Endothelial cell of umbilical vein (primary cell): ENCODE results near the gene RNF150. TPM values are rescaled to one million over a fixed set of nuclear protein-coding genes. Genes with fewer than 3 reads are reported as not detected.

Experiments used
- BruUV-seq: library from RNA; stranded (reverse); fragments of 400-500 nt; replicated peaks from 2 replicates; lab custom pipeline; 2021; lab: Mats Ljungman, UMichigan
- CTCF ChIA-PET: fragments of 300-600, 350-600 bp; sonication (Branson Sonifier 250); formaldehyde crosslinking; loops from one replicate; lab custom pipeline; 2021; ENCODE audit warnings: antibody characterized with exemption, inconsistent platforms; lab: Charles Lee
- POLR2A ChIA-PET: fragments of 300-600, 350-600 bp; sonication (Branson Sonifier 250); formaldehyde crosslinking; loops from one replicate; lab custom pipeline; 2021; ENCODE audit warnings: antibody characterized with exemption, inconsistent platforms; lab: Charles Lee
- DNase-seq: peaks from one replicate; pipeline ENCODE4 v3.0.0-alpha.2; 2011; ENCODE audit warnings: low read depth, low spot score
- FAIRE-seq: peaks from 2 replicates; lab custom pipeline; 2011; peaks lifted over from hg19 to GRCh38; lab: Jason Lieb, UNC
- H2AFZ ChIP-seq: 2 replicates; pipeline ENCODE4 v1.6.0; 2012; ENCODE audit warnings: low read depth, low read length, control low read depth, inconsistent platforms
- H3K27ac ChIP-seq: 2 replicates; pipeline ENCODE4 v1.5.1; 2011; ENCODE audit warnings: low read depth, mild to moderate bottlenecking, control low read depth, low read length, moderate library complexity; ENCODE audit not compliant: insufficient read depth
- H3K27me3 ChIP-seq, 2 experiments: 2 replicates each; pipeline versions ENCODE4 v1.6.0 to v1.6.1; 2011; ENCODE audit warnings: low read length in 2 of 2, mixed read lengths in 1 of 2; ENCODE audit not compliant: control insufficient read depth in 2 of 2, insufficient read depth in 2 of 2
- H3K36me3 ChIP-seq, 2 experiments: 2 replicates in 1 of 2; 3 replicates in 1 of 2; pipeline ENCODE4 v1.5.1; 2011; ENCODE audit warnings: low read length in 2 of 2, mild to moderate bottlenecking in 1 of 2, moderate library complexity in 1 of 2; ENCODE audit not compliant: control insufficient read depth in 2 of 2, insufficient read depth in 2 of 2; ENCODE audit errors: extremely low read depth in 1 of 2
- H3K4me1 ChIP-seq: 3 replicates; pipeline ENCODE4 v1.5.1; 2011; ENCODE audit warnings: mild to moderate bottlenecking, low read length; ENCODE audit not compliant: control insufficient read depth, insufficient read depth; ENCODE audit errors: extremely low read depth
- H3K4me2 ChIP-seq: 2 replicates; pipeline ENCODE4 v1.6.1; 2011; ENCODE audit warnings: low read length, control low read depth, mixed read lengths; ENCODE audit not compliant: insufficient read depth
- H3K4me3 ChIP-seq, 3 experiments: fragments of 200-600 bp in 1 of 3; sonication (generic), shearing (Covaris generic) in 1 of 3; replicated peaks in 1 of 3; 2 replicates each; pipeline ENCODE4 v1.5.1; 2011 to 2016; ENCODE audit warnings: control low read depth in 3 of 3, low read length in 3 of 3, mild to moderate bottlenecking in 2 of 3, inconsistent platforms in 1 of 3, low read depth in 1 of 3, moderate library complexity in 1 of 3; ENCODE audit not compliant: insufficient read depth in 1 of 3
- H3K79me2 ChIP-seq: 2 replicates; pipeline ENCODE4 v1.6.0; 2012; ENCODE audit warnings: low read length, inconsistent platforms; ENCODE audit not compliant: control insufficient read depth, insufficient read depth
- H3K9ac ChIP-seq: replicated peaks from 2 replicates; pipeline ENCODE3; 2011; ENCODE audit warnings: low read length, control low read depth; ENCODE audit not compliant: insufficient read depth; ENCODE audit errors: extremely low read depth
- H3K9me1 ChIP-seq: replicated peaks from 3 replicates; pipeline ENCODE4 v1.6.0; 2011; ENCODE audit warnings: mild to moderate bottlenecking, low read length; ENCODE audit not compliant: control insufficient read depth, insufficient read depth; ENCODE audit errors: extremely low read depth
- H3K9me3 ChIP-seq: replicated peaks from 2 replicates; pipeline ENCODE4 v1.5.1; 2012; ENCODE audit warnings: low read length, inconsistent platforms; ENCODE audit not compliant: control insufficient read depth, insufficient read depth
- H4K20me1 ChIP-seq: replicated peaks from 2 replicates; pipeline ENCODE3; 2011; ENCODE audit warnings: mild to moderate bottlenecking, low read length; ENCODE audit not compliant: control insufficient read depth, insufficient read depth; ENCODE audit errors: extremely low read depth
- CTCF ChIP-seq, 2 donors: IDR thresholded peaks; 1 replicate in 1 of 2; 2 replicates in 1 of 2; pipeline ENCODE4 v1.5.1; 2011; ENCODE audit warnings: low read length in 2 of 2, mild to moderate bottlenecking in 2 of 2, moderate library complexity in 2 of 2, control low read depth in 1 of 2, inconsistent platforms in 1 of 2, low read depth in 1 of 2; ENCODE audit not compliant: insufficient read depth in 1 of 2; ENCODE audit errors: extremely low read depth in 1 of 2
- FOS ChIP-seq: IDR thresholded peaks from 2 replicates; pipeline ENCODE4 v1.6.1; 2011; ENCODE audit warnings: mild to moderate bottlenecking, low read length, moderate library complexity, borderline replicate concordance; ENCODE audit not compliant: insufficient read depth
- GATA2 ChIP-seq: IDR thresholded peaks from 2 replicates; pipeline ENCODE4 v1.7.0; 2011; ENCODE audit warnings: low read depth, mild to moderate bottlenecking, moderate library complexity, mixed read lengths, low read length; ENCODE audit not compliant: insufficient read length, insufficient read depth
- MYC ChIP-seq: IDR thresholded peaks from one replicate; pipeline ENCODE4 v1.6.1; 2011; ENCODE audit warnings: mild to moderate bottlenecking, low read depth, low read length
- POLR2A ChIP-seq: IDR thresholded peaks from 2 replicates; pipeline ENCODE4 v1.6.1; 2012; ENCODE audit warnings: low read depth, mild to moderate bottlenecking, control low read depth, low read length
- dilution Hi-C: fragments of 300-500 bp; cut with MboI; formaldehyde crosslinking; loops from one replicate; pipeline ENCODE4 v1.15.0; 2019; ENCODE audit warnings: low sequenced_read_pairs; ENCODE audit not compliant: extremely low pct_ligation_motif_present
- intact Hi-C: fragments of 100-400 bp; cut with micrococcal nuclease; formaldehyde crosslinking; loops from one replicate; pipeline ENCODE4 v1.10.0; 2022
- polyA plus RNA-seq, 4 experiments: library from polyadenylated mRNA; depleted of rRNA in 3 of 4; stranded (reverse) in 3 of 4; unstranded in 1 of 4; fragments of >200 nt; gene quantifications; 2 replicates each; pipeline versions ENCODE4 v1.2.1 to v1.2.3, GENCODE V29; 2011 to 2012; ENCODE audit warnings: missing spikeins in 1 of 4
- total RNA-seq: library from RNA; stranded (reverse); gene quantifications from 2 replicates; pipeline ENCODE4 v1.2.3, GENCODE V29; 2021

RNF150 gene
- total and polyA plus RNA-seq, 2 donors (not counting 3 experiments of a cell fraction or from before 2014, with no cell fraction given), result 0.33 to 0.35 TPM

GRCh38 chr4:140924761-140925392, 208.4 kb downstream of the RNF150 start:
- Histone ChIP-seq H4K20me1 (no peaks in the 10 kb centered on the region), H3K27me3 (no peaks in the 10 kb centered on the region), H3K4me3 (no peak overlapping the region), H3K9me1 (no peaks in the 10 kb centered on the region), H3K9ac (no peak overlapping the region), H3K27ac (no peak overlapping the region), H3K79me2 (no peaks in the 10 kb centered on the region), H3K9me3 (no peaks in the 10 kb centered on the region), H3K4me1 (no peaks in the 10 kb centered on the region), H2AFZ (no peak overlapping the region), H3K36me3 (no peaks in the 10 kb centered on the region), H3K4me2 (no peak overlapping the region)
- no TSS peak for BruUV-seq
- TF ChIP-seq GATA2 (no peak), FOS (no peak), MYC (no peak), CTCF (IDR thresholded peaks at IDR 0.05; ENCODE audit: extremely low read depth in 1 of 2, insufficient read depth in 1 of 2, low read depth in 1 of 2, low read length in 2 of 2) (no peak), POLR2A (no peak)
- DNase-seq, result no peak
- CTCF ChIA-PET, result no interaction called here
- POLR2A ChIA-PET, result no interaction called here
- dilution Hi-C loops (no loop called here), intact Hi-C loops (no loop called here)
- FAIRE-seq, result no peak
